Epithelial cell of proximal tubule (primary cell): Measurements from ENCODE around the gene INPP5A. TPM values are rescaled to one million over a fixed set of nuclear protein-coding genes. Genes with fewer than 3 reads are reported as not detected.

Source experiments
- DNase-seq: peaks from one replicate; pipeline ENCODE4 v3.0.0-alpha.2; 2011; ENCODE audit warnings: low read depth
- H3K4me3 ChIP-seq: 2 replicates; pipeline ENCODE4 v1.5.1; 2011; ENCODE audit warnings: low read depth, mild to moderate bottlenecking, low read length
- total RNA-seq: library from RNA; depleted of rRNA; stranded (reverse); fragments of >200 nt; gene quantifications from 2 replicates; pipeline ENCODE4 v1.2.3, GENCODE V29; 2015
- TF ChIP-seq, protein P1 (sequence below): conservative IDR thresholded peaks from 2 replicates; pipeline ENCODE4 v1.5.1; 2012; ENCODE audit warnings: low read depth, mild to moderate bottlenecking, low read length

The INPP5A gene
- total RNA-seq, 1 donor from 2014 or later, result 30.4 TPM

GRCh38 chr10:132709471-132709951 lies 171.9 kb downstream of the INPP5A start:
- DNase-seq, result no peak
- H3K4me3 ChIP-seq, result no peak overlapping the region
- TF ChIP-seq, protein P1, sequence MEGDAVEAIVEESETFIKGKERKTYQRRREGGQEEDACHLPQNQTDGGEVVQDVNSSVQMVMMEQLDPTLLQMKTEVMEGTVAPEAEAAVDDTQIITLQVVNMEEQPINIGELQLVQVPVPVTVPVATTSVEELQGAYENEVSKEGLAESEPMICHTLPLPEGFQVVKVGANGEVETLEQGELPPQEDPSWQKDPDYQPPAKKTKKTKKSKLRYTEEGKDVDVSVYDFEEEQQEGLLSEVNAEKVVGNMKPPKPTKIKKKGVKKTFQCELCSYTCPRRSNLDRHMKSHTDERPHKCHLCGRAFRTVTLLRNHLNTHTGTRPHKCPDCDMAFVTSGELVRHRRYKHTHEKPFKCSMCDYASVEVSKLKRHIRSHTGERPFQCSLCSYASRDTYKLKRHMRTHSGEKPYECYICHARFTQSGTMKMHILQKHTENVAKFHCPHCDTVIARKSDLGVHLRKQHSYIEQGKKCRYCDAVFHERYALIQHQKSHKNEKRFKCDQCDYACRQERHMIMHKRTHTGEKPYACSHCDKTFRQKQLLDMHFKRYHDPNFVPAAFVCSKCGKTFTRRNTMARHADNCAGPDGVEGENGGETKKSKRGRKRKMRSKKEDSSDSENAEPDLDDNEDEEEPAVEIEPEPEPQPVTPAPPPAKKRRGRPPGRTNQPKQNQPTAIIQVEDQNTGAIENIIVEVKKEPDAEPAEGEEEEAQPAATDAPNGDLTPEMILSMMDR, result no peak

- TF ChIP-seq, protein P1, result no peak
- no peak for DNase-seq
- no peak overlapping the region for H3K4me3 ChIP-seq
These were observed 172.6 kb downstream of the INPP5A start for GRCh38 chr10:132710036-132710686.

- no peak for DNase-seq
- no peak overlapping the region for H3K4me3 ChIP-seq
- TF ChIP-seq, protein P1, result no peak
These were observed 173.4 kb downstream of the INPP5A start for GRCh38 chr10:132710746-132711612.

- H3K4me3 ChIP-seq, result no peak overlapping the region
- TF ChIP-seq, protein P1, result no peak
- DNase-seq, result no peak
These were observed 174.1 kb downstream of the INPP5A start for GRCh38 chr10:132711613-132712121.

GRCh38 chr10:132712291-132712690 lies 174.7 kb downstream of the INPP5A start:
- DNase-seq, result no peak
- H3K4me3 ChIP-seq, result no peak overlapping the region
- TF ChIP-seq, protein P1, result no peak

GRCh38 chr10:132712743-132713142 lies 175.2 kb downstream of the INPP5A start:
- no peak overlapping the region for H3K4me3 ChIP-seq
- TF ChIP-seq, protein P1, result no peak
- no peak for DNase-seq
